Hepatocyte (in vitro differentiated cells): ENCODE data around the gene HHAT.

ENCODE experiments used
- EZH2 ChIP-seq: fragments of 200-600 bp; sonication (generic); IDR thresholded peaks from 2 replicates; pipeline ENCODE4 v1.6.1; 2016; ENCODE audit warnings: antibody characterized with exemption, mild to moderate bottlenecking, borderline replicate concordance
- TF ChIP-seq, protein P1 (sequence below): fragments of 200-600 bp; sonication (generic); IDR thresholded peaks from 2 replicates; pipeline ENCODE4 v1.5.1; 2016; ENCODE audit warnings: antibody characterized with exemption, mild to moderate bottlenecking; ENCODE audit not compliant: poor library complexity

DNA sequence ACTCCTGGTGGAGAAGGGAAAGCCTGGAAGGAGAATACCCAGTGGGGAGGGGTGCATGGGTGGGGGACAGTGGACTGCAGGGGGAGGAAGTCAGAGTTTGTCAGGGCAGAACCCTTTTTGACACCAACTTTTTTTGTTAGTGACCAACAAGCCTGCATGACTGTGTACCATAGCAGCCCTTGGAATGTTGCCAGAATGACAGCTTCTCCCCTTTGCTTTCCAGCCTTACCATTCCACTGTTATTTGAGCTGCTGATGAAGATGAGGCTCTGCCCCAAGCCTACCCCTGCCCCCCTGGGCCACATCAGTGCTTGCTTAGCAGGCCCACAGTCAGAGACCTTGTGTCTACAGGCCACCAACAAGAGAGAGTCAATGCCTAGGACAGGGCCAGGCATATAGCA, 341.2 kb downstream of the HHAT start:
- TF ChIP-seq, protein P1, sequence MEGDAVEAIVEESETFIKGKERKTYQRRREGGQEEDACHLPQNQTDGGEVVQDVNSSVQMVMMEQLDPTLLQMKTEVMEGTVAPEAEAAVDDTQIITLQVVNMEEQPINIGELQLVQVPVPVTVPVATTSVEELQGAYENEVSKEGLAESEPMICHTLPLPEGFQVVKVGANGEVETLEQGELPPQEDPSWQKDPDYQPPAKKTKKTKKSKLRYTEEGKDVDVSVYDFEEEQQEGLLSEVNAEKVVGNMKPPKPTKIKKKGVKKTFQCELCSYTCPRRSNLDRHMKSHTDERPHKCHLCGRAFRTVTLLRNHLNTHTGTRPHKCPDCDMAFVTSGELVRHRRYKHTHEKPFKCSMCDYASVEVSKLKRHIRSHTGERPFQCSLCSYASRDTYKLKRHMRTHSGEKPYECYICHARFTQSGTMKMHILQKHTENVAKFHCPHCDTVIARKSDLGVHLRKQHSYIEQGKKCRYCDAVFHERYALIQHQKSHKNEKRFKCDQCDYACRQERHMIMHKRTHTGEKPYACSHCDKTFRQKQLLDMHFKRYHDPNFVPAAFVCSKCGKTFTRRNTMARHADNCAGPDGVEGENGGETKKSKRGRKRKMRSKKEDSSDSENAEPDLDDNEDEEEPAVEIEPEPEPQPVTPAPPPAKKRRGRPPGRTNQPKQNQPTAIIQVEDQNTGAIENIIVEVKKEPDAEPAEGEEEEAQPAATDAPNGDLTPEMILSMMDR, result no peak
- TF ChIP-seq EZH2, result no peak
